ENCODE measurements around the gene ATG4A. TPM values are rescaled to one million over a fixed set of nuclear protein-coding genes. Genes with fewer than 3 reads are reported as not detected.
A peak's percentile ranks its signal among the peaks of the same experiment; 100 is the strongest.

Gene ATG4A
- total and polyA plus RNA-seq, 9 of the 15 experiments (the other 6 are each of a cell fraction or from before 2014, with no cell fraction given): 7.3 to 24.5 (median 16.6) TPM

DNA sequence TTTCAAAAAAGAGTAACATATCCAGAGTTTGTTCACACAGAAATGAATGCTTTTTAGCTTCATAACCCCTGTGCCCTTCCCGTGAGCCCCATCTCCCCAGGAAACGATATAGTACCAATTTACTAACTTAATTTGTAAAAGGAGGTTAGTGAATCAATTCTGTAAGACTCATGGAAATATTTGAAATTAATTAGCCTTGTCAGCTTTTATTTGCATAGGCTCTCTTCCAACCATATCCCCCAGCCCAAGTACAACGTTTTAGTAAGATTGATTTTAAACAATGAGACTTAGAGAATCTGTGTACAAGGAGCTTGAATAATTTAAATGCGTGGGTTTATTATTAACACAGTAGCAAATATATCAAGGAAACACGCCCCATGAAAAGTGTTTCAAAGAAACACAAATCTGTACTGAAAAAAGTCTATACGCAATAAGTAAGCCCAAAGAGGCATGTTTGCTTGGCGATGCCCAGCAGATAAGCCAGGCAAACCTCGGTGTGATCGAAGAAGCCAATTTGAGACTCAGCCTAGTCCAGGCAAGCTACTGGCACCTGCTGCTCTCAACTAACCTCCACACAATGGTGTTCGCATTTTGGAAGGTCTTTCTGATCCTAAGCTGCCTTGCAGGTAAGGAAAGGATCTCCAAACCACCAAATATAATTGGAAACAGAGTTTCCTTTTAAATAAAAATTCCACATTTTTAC, 46.9 kb upstream of the ATG4A start, which contains the start of gene VSIG1:
Gene VSIG1 (plus strand): TSS at position 512 of the 703 bp plus-strand sequence. CDS start 66 bp downstream, at position 578.
- Histone ChIP-seq H2AFZ (ENCODE audit: low read depth, low read length) (no peak within 1 kb of the TSS), H3K9me3 (replicated peaks; ENCODE audit: control insufficient read depth, insufficient read depth, low read depth, low read length) (no peaks in the 10 kb centered on the region), H3K4me2 (ENCODE audit: insufficient read depth, low read length) (no peak within 1 kb of the TSS), H3K4me3 (no peak within 1 kb of the TSS), H3K9ac (ENCODE audit: insufficient read depth in 1 of 2, low read depth in 2 of 2, low read length in 2 of 2) (no peak within 1 kb of the TSS), H3K27ac (ENCODE audit: extremely low read depth, low read depth, low read length) (no peak within 1 kb of the TSS), H3K4me1 (replicated peaks in 1 of 2; ENCODE audit: control insufficient read depth in 2 of 2, insufficient read depth in 2 of 2, low read length in 2 of 2) (no peaks in the 10 kb centered on the region), H3K27me3 (ENCODE audit: control insufficient read depth in 2 of 2, insufficient read depth in 2 of 2, low read length in 2 of 2) (no peaks in the 10 kb centered on the region; a peak in 1 of 5 replicates), H3K36me3 (ENCODE audit: control insufficient read depth, insufficient read depth, low read length) (no peaks in the 10 kb centered on the region), H4K20me1 (replicated peaks; ENCODE audit: control insufficient read depth, insufficient read depth, low read length) (no peaks in the 10 kb centered on the region), H3K9me1 (ENCODE audit: control insufficient read depth, insufficient read depth, low read length) (peaks cover 3% of the 10 kb centered on the region), H3K79me2 (ENCODE audit: control insufficient read depth, insufficient read depth, low read length) (no peaks in the 10 kb centered on the region)
- in situ Hi-C loops (cut with MboI): no loop called here
- DNase-seq (ENCODE audit: extremely low read depth in 1 of 4, low spot score in 3 of 4) (no peak), ATAC-seq (no peak), FAIRE-seq (no peak)
- WGBS (ENCODE audit: insufficient coverage, low coverage, missing lambda C conversion rate): 8% methylated on average over 10 of the region's 10 CpGs
- BruUV-seq (replicated peaks): no TSS peak
- TF ChIP-seq FOXK2 (conservative IDR thresholded peaks at IDR 0.05 in 1 of 2, IDR thresholded peaks at IDR 0.05 in 1 of 2; ENCODE audit: low read depth in 2 of 2) (no peak), KLF10 (CRISPR knock-in tag; IDR thresholded peaks at IDR 0.05) (no peak), MAFK (IDR thresholded peaks at IDR 0.05; ENCODE audit: low read length) (0 out of 2 replicates have a peak, but pooled peaks have one; percentile 10), RNF2 (IDR thresholded peaks at IDR 0.05) (no peak), YY1 (IDR thresholded peaks at IDR 0.05; ENCODE audit: borderline replicate concordance in 1 of 3, control insufficient read depth in 1 of 3, extremely low read depth in 1 of 3, insufficient read depth in 3 of 3, insufficient read length in 1 of 3, insufficient replicate concordance in 2 of 3, low read depth in 1 of 3, low read length in 2 of 3) (no peak), SRSF1 (IDR thresholded peaks at IDR 0.05; ENCODE audit: low read depth, low read length) (no peak), TCF7 (IDR thresholded peaks at IDR 0.05; ENCODE audit: borderline replicate concordance) (no peak), MAFG (tag; conservative IDR thresholded peaks at IDR 0.05) (peak; percentile 30; the same call in 1 of the 2 replicates), ZNF316 (IDR thresholded peaks at IDR 0.05) (peak; percentile 52; the same call in 1 of the 2 replicates), MAFF (IDR thresholded peaks at IDR 0.05; ENCODE audit: low read length) (peak; percentile 38; the same call in 1 of the 2 replicates), RREB1 (CRISPR knock-in tag; IDR thresholded peaks at IDR 0.05) (no peak)
- TF ChIP-seq, protein P1, sequence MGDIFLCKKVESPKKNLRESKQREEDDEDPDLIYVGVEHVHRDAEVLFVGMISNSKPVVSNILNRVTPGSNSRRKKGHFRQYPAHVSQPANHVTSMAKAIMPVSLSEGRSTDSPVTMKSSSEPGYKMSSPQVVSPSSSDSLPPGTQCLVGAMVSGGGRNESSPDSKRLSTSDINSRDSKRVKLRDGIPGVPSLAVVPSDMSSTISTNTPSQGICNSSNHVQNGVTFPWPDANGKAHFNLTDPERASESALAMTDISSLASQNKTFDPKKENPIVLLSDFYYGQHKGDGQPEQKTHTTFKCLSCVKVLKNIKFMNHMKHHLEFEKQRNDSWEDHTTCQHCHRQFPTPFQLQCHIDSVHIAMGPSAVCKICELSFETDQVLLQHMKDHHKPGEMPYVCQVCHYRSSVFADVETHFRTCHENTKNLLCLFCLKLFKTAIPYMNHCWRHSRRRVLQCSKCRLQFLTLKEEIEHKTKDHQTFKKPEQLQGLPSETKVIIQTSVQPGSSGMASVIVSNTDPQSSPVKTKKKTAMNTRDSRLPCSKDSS (IDR thresholded peaks at IDR 0.05; ENCODE audit: low read depth, partially characterized antibody): no peak
- ChIA-PET CTCF (ENCODE audit: low intra/inter-chr PET ratio) (no interaction called here), POLR2A (no interaction called here)
- intact Hi-C loops (cut with micrococcal nuclease): no loop called here

Measured in K562 (cell line).